ENCODE data around the gene MFSD8. TPM values are rescaled to one million over a fixed set of nuclear protein-coding genes. Genes with fewer than 3 reads are reported as not detected.

MFSD8 gene
- polyA plus RNA-seq, 1 donor (not counting 4 experiments of a cell fraction or from before 2014, with no cell fraction given), result 19.0 TPM

- H2AFZ ChIP-seq (ENCODE audit: control insufficient read depth, low read length), result peak overlapping the region; percentile 39
- no peaks in the 10 kb centered on the region for H3K27me3 ChIP-seq (ENCODE audit: control insufficient read depth, extremely low read depth, insufficient read depth, low read length)
- H3K36me3 ChIP-seq (ENCODE audit: control insufficient read depth in 2 of 2, extremely low read depth in 1 of 2, insufficient read depth in 2 of 2, low read length in 2 of 2), result peaks cover 0 to 17% of the 10 kb centered on the region in 2 experiments
- DNase-seq (ENCODE audit: low read depth, low spot score) (no peak), FAIRE-seq (no peak)
- no peak overlapping the region for H3K4me2 ChIP-seq (ENCODE audit: control insufficient read depth, extremely low read depth, insufficient read depth, low read depth, low read length)
- peaks cover 5% of the 10 kb centered on the region for H3K79me2 ChIP-seq (ENCODE audit: control insufficient read depth, insufficient read depth, low read length)
- no peaks in the 10 kb centered on the region for H3K9me3 ChIP-seq (ENCODE audit: control insufficient read depth, low read depth, low read length)
- TF ChIP-seq, protein P1, sequence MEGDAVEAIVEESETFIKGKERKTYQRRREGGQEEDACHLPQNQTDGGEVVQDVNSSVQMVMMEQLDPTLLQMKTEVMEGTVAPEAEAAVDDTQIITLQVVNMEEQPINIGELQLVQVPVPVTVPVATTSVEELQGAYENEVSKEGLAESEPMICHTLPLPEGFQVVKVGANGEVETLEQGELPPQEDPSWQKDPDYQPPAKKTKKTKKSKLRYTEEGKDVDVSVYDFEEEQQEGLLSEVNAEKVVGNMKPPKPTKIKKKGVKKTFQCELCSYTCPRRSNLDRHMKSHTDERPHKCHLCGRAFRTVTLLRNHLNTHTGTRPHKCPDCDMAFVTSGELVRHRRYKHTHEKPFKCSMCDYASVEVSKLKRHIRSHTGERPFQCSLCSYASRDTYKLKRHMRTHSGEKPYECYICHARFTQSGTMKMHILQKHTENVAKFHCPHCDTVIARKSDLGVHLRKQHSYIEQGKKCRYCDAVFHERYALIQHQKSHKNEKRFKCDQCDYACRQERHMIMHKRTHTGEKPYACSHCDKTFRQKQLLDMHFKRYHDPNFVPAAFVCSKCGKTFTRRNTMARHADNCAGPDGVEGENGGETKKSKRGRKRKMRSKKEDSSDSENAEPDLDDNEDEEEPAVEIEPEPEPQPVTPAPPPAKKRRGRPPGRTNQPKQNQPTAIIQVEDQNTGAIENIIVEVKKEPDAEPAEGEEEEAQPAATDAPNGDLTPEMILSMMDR (optimal IDR thresholded peaks at IDR 0.05 in 1 of 3, IDR thresholded peaks at IDR 0.05 in 1 of 3, conservative IDR thresholded peaks at IDR 0.05 in 1 of 3; ENCODE audit: extremely low read depth in 1 of 3, insufficient read depth in 2 of 3, low read length in 3 of 3), result no peak
- TF ChIP-seq EZH2 (IDR thresholded peaks at IDR 0.05; ENCODE audit: low read length), result no peak
- H3K9ac ChIP-seq (ENCODE audit: control insufficient read depth, extremely low read depth, insufficient read depth, low read length), result no peak overlapping the region
- no peaks in the 10 kb centered on the region for H4K20me1 ChIP-seq (ENCODE audit: control insufficient read depth, extremely low read depth, insufficient read depth, low read length)
- H3K4me1 ChIP-seq (ENCODE audit: control insufficient read depth, extremely low read depth, insufficient read depth, low read length), result no peaks in the 10 kb centered on the region
- dilution Hi-C loops (cut with MboI; ENCODE audit: extremely low pct_ligation_motif_present, low sequenced_read_pairs), result no loop called here
- no peak overlapping the region for H3K4me3 ChIP-seq (ENCODE audit: control insufficient read depth in 2 of 3, extremely low read depth in 1 of 3, insufficient read depth in 2 of 3, low read depth in 1 of 3, low read length in 3 of 3)
- H3K9me1 ChIP-seq (ENCODE audit: control insufficient read depth, extremely low read depth, insufficient read depth, low read length), result no peaks in the 10 kb centered on the region
- no peak overlapping the region for H3K27ac ChIP-seq (ENCODE audit: control insufficient read depth, insufficient read depth, low read length)
Measured at GRCh38 chr4:127889903-127890302, 75.1 kb downstream of the MFSD8 start.

DNA sequence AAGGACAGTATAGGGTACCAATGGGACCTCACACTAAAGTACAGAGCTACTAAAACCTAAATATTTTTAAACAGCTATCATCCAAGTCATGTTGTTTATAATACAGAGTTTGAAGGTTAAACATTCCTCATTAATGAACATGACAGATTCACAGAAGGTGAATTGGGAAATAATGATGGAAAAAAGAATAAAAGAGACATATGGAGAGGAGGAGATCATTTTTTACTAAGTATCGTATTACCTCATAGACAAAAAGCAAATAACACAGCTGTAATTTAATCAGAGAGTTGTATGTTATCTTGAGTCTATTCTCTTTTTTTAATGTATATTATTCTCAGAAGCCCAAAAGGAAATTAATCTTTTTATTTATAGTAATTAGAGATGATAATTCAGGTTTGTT, 76.4 kb downstream of the MFSD8 start:
- H3K9me3 ChIP-seq (ENCODE audit: control insufficient read depth, low read depth, low read length), result no peaks in the 10 kb centered on the region
- no peak overlapping the region for H3K27ac ChIP-seq (ENCODE audit: control insufficient read depth, insufficient read depth, low read length)
- DNase-seq (ENCODE audit: low read depth, low spot score) (no peak), FAIRE-seq (no peak)
- H3K4me2 ChIP-seq (ENCODE audit: control insufficient read depth, extremely low read depth, insufficient read depth, low read depth, low read length), result no peak overlapping the region
- dilution Hi-C loops (cut with MboI; ENCODE audit: extremely low pct_ligation_motif_present, low sequenced_read_pairs), result no loop called here
- H3K4me3 ChIP-seq (ENCODE audit: control insufficient read depth in 2 of 3, extremely low read depth in 1 of 3, insufficient read depth in 2 of 3, low read depth in 1 of 3, low read length in 3 of 3), result no peak overlapping the region
- no peak overlapping the region for H3K9ac ChIP-seq (ENCODE audit: control insufficient read depth, extremely low read depth, insufficient read depth, low read length)
- H2AFZ ChIP-seq (ENCODE audit: control insufficient read depth, low read length), result no peak overlapping the region
- no peak for TF ChIP-seq EZH2 (IDR thresholded peaks at IDR 0.05; ENCODE audit: low read length)
- TF ChIP-seq, protein P1 (optimal IDR thresholded peaks at IDR 0.05 in 1 of 3, IDR thresholded peaks at IDR 0.05 in 1 of 3, conservative IDR thresholded peaks at IDR 0.05 in 1 of 3; ENCODE audit: extremely low read depth in 1 of 3, insufficient read depth in 2 of 3, low read length in 3 of 3), result no peak
- H4K20me1 ChIP-seq (ENCODE audit: control insufficient read depth, extremely low read depth, insufficient read depth, low read length), result no peaks in the 10 kb centered on the region
- H3K36me3 ChIP-seq (ENCODE audit: control insufficient read depth in 2 of 2, extremely low read depth in 1 of 2, insufficient read depth in 2 of 2, low read length in 2 of 2), result peaks cover 0 to 11% of the 10 kb centered on the region in 2 experiments
- H3K27me3 ChIP-seq (ENCODE audit: control insufficient read depth, extremely low read depth, insufficient read depth, low read length), result no peaks in the 10 kb centered on the region
- no peaks in the 10 kb centered on the region for H3K4me1 ChIP-seq (ENCODE audit: control insufficient read depth, extremely low read depth, insufficient read depth, low read length)
- peaks cover 5% of the 10 kb centered on the region for H3K79me2 ChIP-seq (ENCODE audit: control insufficient read depth, insufficient read depth, low read length)
- no peaks in the 10 kb centered on the region for H3K9me1 ChIP-seq (ENCODE audit: control insufficient read depth, extremely low read depth, insufficient read depth, low read length)
